ENCODE measurements around the gene MS4A6A.

The MS4A6A gene

GRCh38 chr11:60165951-60166350, 16.9 kb downstream of the MS4A6A start:
- DNase-seq (ENCODE audit: low read depth in 2 of 2) = no peak
- no peak overlapping the region for H3K4me3 ChIP-seq (replicated peaks in 1 of 2; ENCODE audit: low read depth in 2 of 2, low read length in 2 of 2)
- TF ChIP-seq, protein P1, sequence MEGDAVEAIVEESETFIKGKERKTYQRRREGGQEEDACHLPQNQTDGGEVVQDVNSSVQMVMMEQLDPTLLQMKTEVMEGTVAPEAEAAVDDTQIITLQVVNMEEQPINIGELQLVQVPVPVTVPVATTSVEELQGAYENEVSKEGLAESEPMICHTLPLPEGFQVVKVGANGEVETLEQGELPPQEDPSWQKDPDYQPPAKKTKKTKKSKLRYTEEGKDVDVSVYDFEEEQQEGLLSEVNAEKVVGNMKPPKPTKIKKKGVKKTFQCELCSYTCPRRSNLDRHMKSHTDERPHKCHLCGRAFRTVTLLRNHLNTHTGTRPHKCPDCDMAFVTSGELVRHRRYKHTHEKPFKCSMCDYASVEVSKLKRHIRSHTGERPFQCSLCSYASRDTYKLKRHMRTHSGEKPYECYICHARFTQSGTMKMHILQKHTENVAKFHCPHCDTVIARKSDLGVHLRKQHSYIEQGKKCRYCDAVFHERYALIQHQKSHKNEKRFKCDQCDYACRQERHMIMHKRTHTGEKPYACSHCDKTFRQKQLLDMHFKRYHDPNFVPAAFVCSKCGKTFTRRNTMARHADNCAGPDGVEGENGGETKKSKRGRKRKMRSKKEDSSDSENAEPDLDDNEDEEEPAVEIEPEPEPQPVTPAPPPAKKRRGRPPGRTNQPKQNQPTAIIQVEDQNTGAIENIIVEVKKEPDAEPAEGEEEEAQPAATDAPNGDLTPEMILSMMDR (IDR thresholded peaks at IDR 0.05; ENCODE audit: low read depth, low read length) = no peak

DNA sequence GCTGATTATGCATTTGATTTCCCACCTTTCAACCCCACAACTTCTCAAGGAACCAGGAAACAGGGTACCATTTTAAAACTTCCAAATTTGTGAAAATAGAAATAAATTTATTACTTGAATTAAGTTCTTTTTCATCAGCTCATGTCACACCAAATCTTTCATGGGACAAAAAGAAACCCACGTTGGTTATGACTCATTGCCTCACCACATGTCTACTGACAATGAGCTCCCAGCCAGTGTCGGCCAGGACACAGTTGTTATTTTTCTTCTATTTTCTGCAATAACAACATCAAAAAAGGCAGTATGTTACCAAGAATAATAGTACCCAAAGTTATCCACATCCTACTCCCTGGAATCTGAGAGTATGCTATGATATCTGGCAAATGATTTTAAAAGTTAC, 17.3 kb downstream of the MS4A6A start:
- no peak for DNase-seq (ENCODE audit: low read depth in 2 of 2)
- TF ChIP-seq, protein P1 (IDR thresholded peaks at IDR 0.05; ENCODE audit: low read depth, low read length) = no peak
- no peak overlapping the region for H3K4me3 ChIP-seq (replicated peaks in 1 of 2; ENCODE audit: low read depth in 2 of 2, low read length in 2 of 2)

- no peak for DNase-seq (ENCODE audit: low read depth in 2 of 2)
- TF ChIP-seq, protein P1 (IDR thresholded peaks at IDR 0.05; ENCODE audit: low read depth, low read length) = no peak
- H3K4me3 ChIP-seq (replicated peaks in 1 of 2; ENCODE audit: low read depth in 2 of 2, low read length in 2 of 2) = no peak overlapping the region
Observed at GRCh38 chr11:60164550-60165075, 18.3 kb downstream of the MS4A6A start.

GRCh38 chr11:60161766-60162165, 21.1 kb downstream of the MS4A6A start:
- DNase-seq (ENCODE audit: low read depth in 2 of 2) = no peak

GRCh38 chr11:60161107-60161506, 21.8 kb downstream of the MS4A6A start:
- no peak overlapping the region for H3K4me3 ChIP-seq (replicated peaks in 1 of 2; ENCODE audit: low read depth in 2 of 2, low read length in 2 of 2)
- TF ChIP-seq, protein P1 (IDR thresholded peaks at IDR 0.05; ENCODE audit: low read depth, low read length) = no peak
- no peak for DNase-seq (ENCODE audit: low read depth in 2 of 2)

More at GRCh38 chr11:60161766-60162165, 21.1 kb downstream of the MS4A6A start:
- H3K4me3 ChIP-seq (replicated peaks in 1 of 2; ENCODE audit: low read depth in 2 of 2, low read length in 2 of 2) = no peak overlapping the region
- TF ChIP-seq, protein P1 (IDR thresholded peaks at IDR 0.05; ENCODE audit: low read depth, low read length) = no peak

- TF ChIP-seq, protein P1 (IDR thresholded peaks at IDR 0.05; ENCODE audit: low read depth, low read length) = no peak
- no peak overlapping the region for H3K4me3 ChIP-seq (replicated peaks in 1 of 2; ENCODE audit: low read depth in 2 of 2, low read length in 2 of 2)
- no peak for DNase-seq (ENCODE audit: low read depth in 2 of 2)
Observed at GRCh38 chr11:60159868-60160267, 23.0 kb downstream of the MS4A6A start.

GRCh38 chr11:60159284-60159683, 23.6 kb downstream of the MS4A6A start:
- no peak for DNase-seq (ENCODE audit: low read depth in 2 of 2)
- no peak overlapping the region for H3K4me3 ChIP-seq (replicated peaks in 1 of 2; ENCODE audit: low read depth in 2 of 2, low read length in 2 of 2)
- TF ChIP-seq, protein P1 (IDR thresholded peaks at IDR 0.05; ENCODE audit: low read depth, low read length) = no peak
